Activated CD8-positive, alpha-beta memory T cell treated with anti-CD3 and anti-CD28 coated beads, Interleukin-2, amount 10 ng/mL, durations not matched to agents 7 days and 5 days (primary cell): ENCODE results near the gene VWA5B2. TPM values are rescaled to one million over a fixed set of nuclear protein-coding genes. Genes with fewer than 3 reads are reported as not detected.

ENCODE experiments used
- ATAC-seq: fragments of 150-1000 bp; cut with Tn5 transposase; one replicate; pipeline ENCODE4 v1.10.0; 2021; ENCODE audit warnings: moderate library complexity
- CTCF ChIA-PET: fragments of 350-600 bp; sonication (Branson Sonifier 250); formaldehyde crosslinking; loops from one replicate; lab custom pipeline; 2021; ENCODE audit warnings: antibody characterized with exemption; lab: Charles Lee
- DNase-seq: peaks from one replicate; pipeline ENCODE4 v3.0.0-alpha.2; 2020
- H3K27ac Mint-ChIP-seq: one replicate; pipeline ENCODE4 v1.8.0; 2021; ENCODE audit warnings: mild to moderate bottlenecking, mixed read lengths
- H3K27me3 Mint-ChIP-seq: one replicate; pipeline ENCODE4 v1.8.0; 2021; ENCODE audit warnings: mixed read lengths
- H3K36me3 Mint-ChIP-seq: one replicate; pipeline ENCODE4 v1.8.0; 2021; ENCODE audit warnings: mild to moderate bottlenecking, mixed read lengths
- H3K4me1 Mint-ChIP-seq: one replicate; pipeline ENCODE4 v1.8.0; 2021; ENCODE audit warnings: mixed read lengths
- H3K4me3 Mint-ChIP-seq: one replicate; pipeline ENCODE4 v1.8.0; 2021; ENCODE audit warnings: mild to moderate bottlenecking, moderate library complexity, mixed read lengths
- H3K9me3 Mint-ChIP-seq: one replicate; pipeline ENCODE4 v1.8.0; 2022; ENCODE audit warnings: low read depth, mixed read lengths
- total RNA-seq, 2 experiments: library from RNA; stranded (reverse); gene quantifications; one replicate each; pipeline ENCODE4 v1.2.3, GENCODE V29; 2021

Gene VWA5B2
- total RNA-seq, 2 experiments from 2014 or later = not detected

DNA sequence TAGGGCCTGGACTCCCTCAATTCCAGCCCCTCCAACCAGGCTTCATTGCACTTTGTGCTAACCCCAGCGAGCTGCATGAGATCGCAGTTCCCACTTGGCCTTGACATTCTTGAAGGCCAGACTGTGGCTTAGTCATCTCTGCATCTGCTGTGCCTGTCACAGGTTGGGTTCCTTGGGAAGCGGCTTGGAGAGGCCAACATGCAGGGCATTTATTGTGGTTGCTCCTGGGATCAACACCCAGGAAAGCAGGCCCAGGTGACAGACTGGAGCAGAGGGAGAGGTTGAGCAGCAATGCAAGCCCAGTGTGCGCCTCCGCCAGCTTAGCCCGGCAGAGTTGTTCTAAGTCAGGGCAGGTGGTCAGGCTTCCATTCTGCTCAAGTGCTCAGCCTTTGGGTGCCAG lies 32.8 kb upstream of the VWA5B2 start:
- ATAC-seq = no peak
- CTCF ChIA-PET = interaction anchor here (1.4 kb wide), 1 partner anchor 58 kb away, joined by 3 read pairs; no protein-coding TSS in a partner anchor

DNA sequence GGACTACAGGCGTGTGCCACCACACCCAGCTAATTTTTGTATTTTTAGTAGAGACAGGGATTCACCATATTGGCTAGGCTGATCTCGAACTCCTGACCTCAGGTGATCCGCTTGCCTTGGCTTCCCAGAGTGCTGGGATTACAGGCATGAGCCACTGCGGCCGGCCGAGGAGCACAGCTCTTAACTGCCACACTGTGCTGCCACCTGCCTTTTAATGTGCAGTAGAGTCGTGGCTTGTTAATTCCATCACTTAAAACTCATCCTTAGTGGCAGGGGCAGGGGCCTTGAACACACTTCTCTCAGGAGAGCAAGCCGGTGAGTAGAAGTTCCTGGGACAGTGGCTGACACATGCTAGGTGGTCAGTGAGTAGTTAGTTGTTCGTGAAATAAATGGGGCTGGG lies 30.9 kb upstream of the VWA5B2 start:
- H3K4me3 Mint-ChIP-seq = no peak overlapping the region
- ATAC-seq (no peak), DNase-seq (no peak)
- H3K4me1 Mint-ChIP-seq = no peaks in the 10 kb centered on the region
- CTCF ChIA-PET = no interaction called here
- no peak overlapping the region for H3K27ac Mint-ChIP-seq
- H3K27me3 Mint-ChIP-seq = no peaks in the 10 kb centered on the region
- H3K9me3 Mint-ChIP-seq = no peaks in the 10 kb centered on the region
- H3K36me3 Mint-ChIP-seq = peaks cover 6% of the 10 kb centered on the region

More for the DNA sequence above, 32.8 kb upstream of the VWA5B2 start:
- no peak for DNase-seq
- Mint-ChIP-seq H3K9me3 (no peaks in the 10 kb centered on the region), H3K4me1 (no peaks in the 10 kb centered on the region), H3K27ac (no peak overlapping the region), H3K36me3 (peaks cover 12% of the 10 kb centered on the region), H3K4me3 (no peak overlapping the region), H3K27me3 (no peaks in the 10 kb centered on the region)

DNA sequence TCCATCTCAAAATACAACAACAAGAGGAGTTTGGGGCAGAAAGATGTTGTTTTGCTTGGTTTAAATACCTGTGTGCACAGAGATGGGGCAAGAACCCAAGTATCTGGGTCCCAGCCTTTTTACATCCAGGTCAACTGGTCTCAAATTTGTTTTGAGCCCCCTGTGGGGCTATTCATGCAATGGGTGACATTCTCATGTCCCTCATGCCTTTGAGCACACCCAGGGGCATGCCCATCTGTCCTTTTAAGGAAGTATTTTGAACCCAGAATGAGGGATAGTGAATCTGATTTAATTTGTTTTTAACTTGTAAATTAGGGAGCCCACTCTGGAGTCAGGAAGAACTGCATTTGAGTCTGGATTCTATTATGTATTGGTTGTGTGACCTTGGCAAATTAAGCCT lies 28.6 kb upstream of the VWA5B2 start:
- CTCF ChIA-PET = no interaction called here
- Mint-ChIP-seq H3K27ac (no peak overlapping the region), H3K36me3 (no peaks in the 10 kb centered on the region), H3K4me1 (no peaks in the 10 kb centered on the region), H3K4me3 (no peak overlapping the region), H3K27me3 (peaks cover 7% of the 10 kb centered on the region), H3K9me3 (no peaks in the 10 kb centered on the region)
- ATAC-seq (no peak), DNase-seq (no peak)

DNA sequence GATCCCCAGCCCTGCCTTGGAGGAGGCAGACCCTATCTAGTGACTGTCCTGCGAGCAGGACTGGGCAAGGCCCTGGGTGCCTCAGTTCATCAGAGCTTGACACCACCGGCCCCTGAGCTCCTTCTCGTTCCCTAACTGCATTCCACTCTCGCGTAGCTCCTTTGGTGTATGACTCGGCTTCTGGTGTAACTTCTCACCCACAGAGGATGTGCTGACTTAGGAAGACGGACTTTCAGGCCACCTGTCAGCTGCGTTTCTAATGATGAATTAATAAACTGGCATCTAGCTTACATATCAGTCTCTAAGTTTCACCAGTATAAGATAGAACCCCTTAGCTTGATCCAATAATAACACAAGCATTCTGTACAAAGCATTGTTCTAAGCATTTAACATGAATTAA lies 25.9 kb upstream of the VWA5B2 start:
- peaks cover 21% of the 10 kb centered on the region for H3K27me3 Mint-ChIP-seq
- no peaks in the 10 kb centered on the region for H3K4me1 Mint-ChIP-seq
- DNase-seq (no peak), ATAC-seq (no peak)
- no peak overlapping the region for H3K27ac Mint-ChIP-seq
- H3K36me3 Mint-ChIP-seq = no peaks in the 10 kb centered on the region
- H3K9me3 Mint-ChIP-seq = no peaks in the 10 kb centered on the region
- H3K4me3 Mint-ChIP-seq = no peak overlapping the region
- CTCF ChIA-PET = no interaction called here

DNA sequence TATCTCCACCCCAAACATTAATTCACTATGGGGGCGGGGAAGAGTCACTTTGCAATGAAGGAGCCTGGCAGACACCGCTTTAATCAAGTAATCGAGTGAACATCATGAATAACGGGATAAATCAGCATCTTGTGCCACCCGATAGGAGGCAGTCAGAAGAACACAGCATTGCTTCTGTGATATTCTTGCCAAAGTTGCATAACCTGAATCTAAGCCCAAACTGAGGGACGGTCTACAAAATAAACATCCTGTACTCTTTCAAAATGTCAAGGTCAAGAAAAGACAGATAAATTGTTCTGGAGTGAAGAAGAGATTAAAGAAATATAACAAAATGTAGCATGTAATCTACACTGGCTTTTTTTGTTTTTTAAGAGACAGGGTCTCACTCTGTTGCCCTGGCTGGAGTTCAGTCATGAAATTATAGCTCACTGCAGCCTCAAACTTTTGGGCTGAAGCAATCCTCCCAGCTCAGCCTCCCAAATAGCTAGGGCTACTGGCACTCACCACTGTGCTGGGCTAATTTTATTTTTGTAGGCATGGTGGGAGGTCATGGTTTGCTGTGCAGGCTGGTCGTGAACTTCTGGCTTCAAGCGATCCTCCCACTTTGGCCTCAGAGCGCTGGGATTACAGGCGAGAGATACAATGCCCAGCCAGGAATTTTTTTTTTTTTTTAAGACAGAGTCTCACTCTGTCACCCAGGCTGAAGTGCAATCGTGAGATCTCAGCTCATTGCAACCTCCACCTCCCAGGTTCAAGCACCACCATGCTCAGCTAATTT lies 20.1 kb upstream of the VWA5B2 start:
- CTCF ChIA-PET = interaction anchor here (1.5 to 1.9 kb wide), 2 partner anchors 12 to 19 kb away, joined by 3 to 6 read pairs; no protein-coding TSS in a partner anchor
- no peaks in the 10 kb centered on the region for H3K9me3 Mint-ChIP-seq
- H3K4me1 Mint-ChIP-seq = no peaks in the 10 kb centered on the region
- ATAC-seq = no peak
- H3K27me3 Mint-ChIP-seq = peaks cover 25% of the 10 kb centered on the region
- no peak for DNase-seq
- no peaks in the 10 kb centered on the region for H3K36me3 Mint-ChIP-seq
- no peak overlapping the region for H3K4me3 Mint-ChIP-seq
- no peak overlapping the region for H3K27ac Mint-ChIP-seq

DNA sequence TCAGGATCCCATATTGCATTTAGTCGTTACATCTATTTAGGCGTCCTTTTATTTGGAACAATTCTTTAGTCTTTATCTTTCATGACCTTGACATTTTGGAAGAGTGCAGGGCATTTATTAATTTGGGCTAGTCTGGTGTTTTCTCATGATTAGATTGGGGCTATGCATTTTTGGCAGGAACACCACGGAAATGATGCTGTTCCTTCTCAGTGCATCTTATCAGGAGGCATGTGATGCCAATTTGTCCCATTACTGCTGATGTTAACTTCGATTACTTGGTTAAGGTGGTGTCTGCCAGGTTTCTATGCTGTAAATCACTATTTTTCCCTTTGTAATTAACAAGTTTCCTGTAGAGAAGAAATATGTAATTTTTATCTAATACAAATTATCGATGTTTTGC lies 18.1 kb upstream of the VWA5B2 start:
- CTCF ChIA-PET = interaction anchor here (0.7 to 1.1 kb wide), 3 partner anchors 17 to 38 kb away, joined by 3 read pairs; partner anchors contain the start of gene EEF1AKMT4
- no peaks in the 10 kb centered on the region for H3K9me3 Mint-ChIP-seq

DNA sequence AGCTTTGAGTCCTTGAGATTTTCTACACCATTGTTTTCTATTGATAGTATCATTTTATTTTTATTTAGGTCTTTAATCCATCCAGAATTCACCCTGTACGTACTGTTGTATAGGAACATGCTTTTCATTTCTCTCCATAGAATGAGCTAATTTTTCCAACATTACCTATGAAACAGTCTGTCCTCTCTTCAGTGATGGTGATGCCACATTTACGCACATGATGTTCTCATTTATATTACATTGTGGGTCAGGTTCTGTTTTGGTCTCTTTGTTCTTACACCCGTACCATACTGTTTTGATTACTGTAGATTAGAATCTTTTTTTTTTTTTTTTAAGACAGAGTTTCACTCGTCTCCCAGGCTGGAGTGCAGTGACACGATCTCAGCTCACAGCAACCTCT lies 17.7 kb upstream of the VWA5B2 start:
- H3K4me3 Mint-ChIP-seq = no peak overlapping the region
- DNase-seq = no peak
- no peaks in the 10 kb centered on the region for H3K4me1 Mint-ChIP-seq
- peaks cover 19% of the 10 kb centered on the region for H3K27me3 Mint-ChIP-seq
- CTCF ChIA-PET = interaction anchor here (0.7 to 1.1 kb wide), 3 partner anchors 16 to 38 kb away, joined by 3 read pairs; partner anchors contain the start of gene EEF1AKMT4
- no peak for ATAC-seq
- no peaks in the 10 kb centered on the region for H3K9me3 Mint-ChIP-seq
- H3K36me3 Mint-ChIP-seq = no peaks in the 10 kb centered on the region
- H3K27ac Mint-ChIP-seq = no peak overlapping the region

More for the DNA sequence above, 18.1 kb upstream of the VWA5B2 start:
- Mint-ChIP-seq H3K4me1 (no peaks in the 10 kb centered on the region), H3K4me3 (no peak overlapping the region), H3K27ac (no peak overlapping the region), H3K36me3 (no peaks in the 10 kb centered on the region), H3K27me3 (peaks cover 23% of the 10 kb centered on the region)
- ATAC-seq (no peak), DNase-seq (no peak)

DNA sequence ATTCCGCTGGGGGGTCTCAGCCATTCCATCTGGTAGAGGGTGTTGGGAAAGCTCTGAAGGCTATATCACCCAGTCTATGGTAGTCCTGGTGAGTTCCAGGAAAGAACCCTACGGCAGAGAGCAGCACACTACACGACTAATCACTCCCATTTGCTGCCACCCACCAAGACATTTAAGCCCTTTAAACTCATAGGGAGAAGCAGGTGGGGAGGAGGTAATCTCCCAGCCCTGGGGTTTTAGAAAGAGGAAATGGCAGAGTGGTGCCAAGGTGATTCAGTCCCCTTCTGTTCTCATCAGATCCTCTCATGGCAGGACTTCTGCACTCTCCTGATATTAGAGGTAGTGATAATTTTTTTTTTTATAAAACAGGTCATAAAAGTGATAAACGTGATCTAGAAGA lies 10.6 kb upstream of the VWA5B2 start:
- Mint-ChIP-seq H3K36me3 (no peaks in the 10 kb centered on the region), H3K27me3 (peaks cover 14% of the 10 kb centered on the region), H3K27ac (no peak overlapping the region), H3K4me1 (no peaks in the 10 kb centered on the region), H3K4me3 (no peak overlapping the region), H3K9me3 (no peaks in the 10 kb centered on the region)
- no peak for ATAC-seq
- CTCF ChIA-PET = interaction anchor here (3.4 kb wide), 1 partner anchor 9 kb away, joined by 12 read pairs; no protein-coding TSS in a partner anchor
- DNase-seq = no peak

DNA sequence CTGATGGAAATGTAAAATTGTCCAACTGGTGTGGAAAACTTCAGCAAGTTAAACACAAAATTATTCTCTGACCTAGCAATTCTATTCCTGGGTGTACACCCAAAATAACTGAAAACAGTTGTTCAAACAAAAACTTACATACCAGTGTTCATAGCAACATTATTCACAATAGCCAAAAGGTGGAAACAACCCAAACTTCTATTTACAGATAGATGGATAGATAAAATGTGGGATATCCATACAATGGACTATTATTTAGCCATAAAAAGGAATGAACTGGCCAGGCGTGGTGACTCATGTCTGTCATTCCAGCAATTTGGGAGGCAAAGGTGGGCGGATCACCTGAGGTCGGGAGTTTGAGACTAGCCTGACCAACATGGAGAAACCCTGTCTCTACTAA lies 6.9 kb upstream of the VWA5B2 start:
- Mint-ChIP-seq H3K4me1 (no peaks in the 10 kb centered on the region), H3K36me3 (no peaks in the 10 kb centered on the region), H3K27ac (no peak overlapping the region), H3K27me3 (peaks cover 18% of the 10 kb centered on the region), H3K9me3 (no peaks in the 10 kb centered on the region), H3K4me3 (no peak overlapping the region)
- DNase-seq (no peak), ATAC-seq (no peak)
- CTCF ChIA-PET = no interaction called here

DNA sequence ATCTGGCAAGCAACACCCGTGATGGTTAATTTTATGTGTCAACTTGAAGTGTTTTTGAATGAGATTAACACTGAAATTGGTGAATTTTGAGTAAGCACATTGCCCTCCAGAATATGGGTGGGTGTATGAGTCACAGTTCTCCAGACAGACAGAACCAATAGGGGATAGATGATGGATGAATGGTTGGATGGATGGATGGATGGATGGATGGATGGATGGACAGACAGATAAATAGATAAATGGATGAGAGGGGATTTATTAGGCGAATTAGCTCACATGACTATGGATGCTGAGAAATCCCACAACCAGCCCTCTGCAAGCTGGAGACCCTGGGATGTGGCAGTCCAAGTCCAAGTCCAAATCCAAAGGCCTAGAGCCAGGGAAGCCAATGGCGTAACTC lies 5.4 kb upstream of the VWA5B2 start:
- CTCF ChIA-PET = interaction anchor here (1.3 kb wide), 1 partner anchor 65 kb away, joined by 3 read pairs; no protein-coding TSS in a partner anchor
- Mint-ChIP-seq H3K4me3 (no peak overlapping the region), H3K9me3 (no peaks in the 10 kb centered on the region), H3K4me1 (peaks cover 2% of the 10 kb centered on the region), H3K36me3 (no peaks in the 10 kb centered on the region), H3K27me3 (peaks cover 32% of the 10 kb centered on the region), H3K27ac (no peak overlapping the region)
- DNase-seq (no peak), ATAC-seq (no peak)

DNA sequence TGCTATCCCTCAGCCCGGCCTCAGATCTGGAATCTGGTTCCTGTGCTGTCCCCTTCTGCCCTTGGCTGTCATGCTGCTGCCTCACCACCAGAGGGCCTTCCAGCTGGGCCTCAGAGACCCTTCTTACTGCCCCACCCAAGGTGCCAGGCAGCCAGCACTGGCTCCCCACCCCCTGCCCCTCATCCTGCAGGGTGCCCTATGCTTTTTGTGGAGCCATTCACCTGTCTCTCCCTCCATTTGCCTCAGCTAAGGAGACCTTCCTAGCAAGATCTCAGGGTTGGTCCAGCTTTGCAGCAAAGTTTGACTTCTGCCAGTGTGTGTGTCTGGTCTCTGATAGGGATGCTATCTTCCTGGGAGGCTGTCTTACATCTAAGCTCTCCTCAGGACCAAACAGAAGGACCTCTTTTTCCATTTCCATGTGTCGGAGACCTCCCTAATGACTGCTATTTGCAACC lies 1.9 kb upstream of the VWA5B2 start:
- peaks cover 52% of the 10 kb centered on the region for H3K27me3 Mint-ChIP-seq
- no peak overlapping the region for H3K27ac Mint-ChIP-seq
- H3K9me3 Mint-ChIP-seq = no peaks in the 10 kb centered on the region
- ATAC-seq = peak; percentile 40
- CTCF ChIA-PET = interaction anchor here (0.8 to 5.3 kb wide), 50 partner anchors 9 to 1144 kb away, joined by 3 to 47 read pairs (median 4); partner anchors contain the start of genes ABCF3, ALG3, CAMK2N2 and EEF1AKMT4
- no peaks in the 10 kb centered on the region for H3K36me3 Mint-ChIP-seq
- peak; percentile 64 for DNase-seq
- no peak overlapping the region for H3K4me3 Mint-ChIP-seq
- peaks cover 6% of the 10 kb centered on the region for H3K4me1 Mint-ChIP-seq

DNA sequence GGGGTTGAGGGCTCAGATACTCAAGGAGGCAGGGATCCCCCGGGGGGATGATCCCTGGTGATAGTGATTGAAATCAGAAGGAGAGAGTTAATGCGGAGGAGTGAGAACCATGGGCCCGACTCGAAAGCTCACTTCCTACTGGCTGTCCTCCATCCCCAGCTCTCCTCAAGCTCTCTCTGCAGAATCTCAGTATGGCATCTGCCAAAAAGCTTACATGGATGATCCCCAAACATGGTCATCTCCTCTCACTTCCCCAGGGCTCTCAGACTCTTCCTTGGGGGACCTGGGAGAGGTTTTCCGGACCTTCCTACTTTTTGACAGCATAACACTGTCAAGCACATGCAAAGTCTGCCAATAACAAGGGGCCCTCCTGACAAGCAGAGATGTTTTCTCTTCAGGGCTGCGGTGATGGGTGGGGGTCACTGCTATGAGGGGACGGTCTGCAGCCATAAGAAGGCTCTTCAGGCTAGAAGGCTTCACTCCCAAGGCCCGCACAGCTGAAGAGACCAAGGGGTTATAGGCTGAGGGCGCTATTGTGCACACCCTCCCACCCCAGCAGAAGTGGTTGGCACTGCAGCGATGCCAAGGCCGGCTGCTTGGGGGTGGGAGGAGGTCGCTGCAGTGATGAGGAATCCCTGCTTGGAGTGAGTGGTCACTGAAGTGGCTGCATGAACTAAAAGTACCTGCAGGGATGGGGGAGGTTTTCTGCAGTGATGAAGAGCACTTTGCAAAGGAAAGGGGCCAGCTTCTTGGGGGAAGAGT lies 828 bp upstream of the VWA5B2 start:
- Mint-ChIP-seq H3K27ac (no peak overlapping the region), H3K27me3 (peaks cover 53% of the 10 kb centered on the region), H3K9me3 (no peaks in the 10 kb centered on the region), H3K36me3 (no peaks in the 10 kb centered on the region), H3K4me3 (no peak overlapping the region), H3K4me1 (peaks cover 6% of the 10 kb centered on the region)
- CTCF ChIA-PET = interaction anchor here (0.6 to 5.3 kb wide), 38 partner anchors 10 to 1145 kb away, joined by 3 to 47 read pairs (median 5); partner anchors contain the start of genes ABCF3, ALG3, CAMK2N2 and EEF1AKMT4
- ATAC-seq (no peak), DNase-seq (no peak)

DNA sequence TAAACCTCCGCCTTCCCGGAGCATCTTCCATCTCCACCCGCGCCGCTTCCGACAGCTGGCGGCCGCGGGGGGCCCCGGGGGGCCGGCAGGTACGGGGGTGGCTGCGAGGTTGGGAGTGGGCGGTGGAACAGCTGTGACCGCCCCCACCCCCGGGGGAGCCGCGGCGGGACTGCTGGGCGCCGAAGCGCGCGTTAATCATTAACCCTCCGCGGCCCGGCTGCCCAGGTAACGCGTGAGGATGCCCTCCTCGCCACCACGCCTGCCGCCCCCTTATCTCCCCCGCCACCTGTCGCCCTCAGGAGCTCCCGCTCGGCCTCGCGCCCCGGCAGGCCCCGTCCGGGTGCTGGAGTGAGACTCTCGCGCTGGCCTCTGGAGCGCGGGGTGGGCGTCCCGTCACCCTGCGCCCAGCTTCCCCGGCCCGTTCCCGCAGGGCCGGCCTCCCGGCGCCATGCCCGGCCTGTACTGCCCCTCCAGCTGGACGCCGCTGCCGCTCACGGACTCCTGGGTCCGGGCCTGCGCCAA lies 757 bp downstream of the VWA5B2 start:
- CTCF ChIA-PET = interaction anchor here (0.6 to 5.3 kb wide), 6 partner anchors 10 to 59 kb away, joined by 3 to 42 read pairs (median 4); partner anchors contain the start of genes CAMK2N2 and EEF1AKMT4
- H3K4me1 Mint-ChIP-seq = peaks cover 6% of the 10 kb centered on the region
- no peak for DNase-seq
- peaks cover 49% of the 10 kb centered on the region for H3K27me3 Mint-ChIP-seq
- no peaks in the 10 kb centered on the region for H3K9me3 Mint-ChIP-seq
- ATAC-seq = no peak
- no peaks in the 10 kb centered on the region for H3K36me3 Mint-ChIP-seq
- H3K27ac Mint-ChIP-seq = no peak overlapping the region
- no peak overlapping the region for H3K4me3 Mint-ChIP-seq
